ENCODE measurements around the gene KRTAP12-3.

DNA sequence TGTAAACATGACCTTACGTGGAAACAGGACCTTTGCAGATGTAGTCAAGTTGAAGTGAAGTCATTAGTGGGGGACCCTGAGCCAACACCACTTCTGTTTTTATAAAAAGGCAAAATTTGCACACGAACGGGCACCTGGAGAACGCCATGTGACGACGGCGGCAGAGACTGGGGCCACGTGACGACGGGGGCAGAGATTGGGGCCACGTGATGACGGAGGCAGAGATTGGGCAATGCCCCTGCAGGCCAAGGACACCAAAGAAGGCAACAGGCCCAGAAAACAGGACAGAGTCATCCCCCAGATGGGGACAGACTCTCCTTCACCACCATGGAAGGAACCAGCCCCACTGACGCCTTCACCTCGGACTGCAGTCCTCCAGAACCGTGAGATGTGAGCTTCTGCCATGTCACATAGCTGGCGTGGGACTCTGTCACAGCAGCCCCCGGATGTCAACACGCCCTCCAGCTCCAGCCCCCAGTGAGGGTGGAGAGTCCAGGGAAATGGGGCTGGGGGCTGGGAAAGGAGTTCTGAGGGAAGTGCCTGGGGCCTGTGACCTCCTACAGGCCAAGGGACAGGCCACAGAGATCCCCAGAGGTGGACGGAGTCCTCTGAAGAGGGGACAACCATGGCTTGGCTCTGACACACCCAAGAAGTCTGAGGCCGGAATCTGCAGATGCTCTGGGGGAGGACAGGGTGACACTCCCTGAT is 7.3 kb upstream of the KRTAP12-3 start:
- TF ChIP-seq CTCF (conservative IDR thresholded peaks at IDR 0.05; ENCODE audit: low read length) (no peak), EZH2phosphoT487 (IDR thresholded peaks at IDR 0.05; ENCODE audit: borderline replicate concordance, low read depth, low read length) (no peak)

Data from OCI-LY7 (cell line).